ENCODE measurements around the gene DIS3L2. TPM values are rescaled to one million over a fixed set of nuclear protein-coding genes. Genes with fewer than 3 reads are reported as not detected.

Gene DIS3L2
- total RNA-seq, 4 donors from 2014 or later, result 18.7 to 30.9 (median 26.1) TPM

DNA sequence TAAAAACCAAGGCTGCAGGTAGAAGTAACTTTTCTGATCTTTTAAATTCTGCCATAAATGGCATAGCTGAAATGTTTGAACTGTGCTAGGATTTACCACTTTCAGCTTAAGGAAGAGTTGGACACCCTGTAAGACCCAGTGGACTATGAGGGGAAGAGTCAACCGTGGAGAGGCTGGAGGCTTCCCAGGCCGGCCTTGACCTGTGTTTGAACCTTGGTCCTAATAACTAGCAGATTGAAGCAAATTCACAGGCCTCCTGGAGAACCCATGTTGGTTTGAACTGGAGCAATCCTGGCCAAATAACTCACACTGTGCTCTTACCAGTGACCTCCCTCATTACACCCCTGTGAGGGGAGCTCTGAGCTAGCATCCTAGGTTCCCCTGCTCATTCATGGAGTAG lies 329.8 kb downstream of the DIS3L2 start:
- TF ChIP-seq, protein P1, sequence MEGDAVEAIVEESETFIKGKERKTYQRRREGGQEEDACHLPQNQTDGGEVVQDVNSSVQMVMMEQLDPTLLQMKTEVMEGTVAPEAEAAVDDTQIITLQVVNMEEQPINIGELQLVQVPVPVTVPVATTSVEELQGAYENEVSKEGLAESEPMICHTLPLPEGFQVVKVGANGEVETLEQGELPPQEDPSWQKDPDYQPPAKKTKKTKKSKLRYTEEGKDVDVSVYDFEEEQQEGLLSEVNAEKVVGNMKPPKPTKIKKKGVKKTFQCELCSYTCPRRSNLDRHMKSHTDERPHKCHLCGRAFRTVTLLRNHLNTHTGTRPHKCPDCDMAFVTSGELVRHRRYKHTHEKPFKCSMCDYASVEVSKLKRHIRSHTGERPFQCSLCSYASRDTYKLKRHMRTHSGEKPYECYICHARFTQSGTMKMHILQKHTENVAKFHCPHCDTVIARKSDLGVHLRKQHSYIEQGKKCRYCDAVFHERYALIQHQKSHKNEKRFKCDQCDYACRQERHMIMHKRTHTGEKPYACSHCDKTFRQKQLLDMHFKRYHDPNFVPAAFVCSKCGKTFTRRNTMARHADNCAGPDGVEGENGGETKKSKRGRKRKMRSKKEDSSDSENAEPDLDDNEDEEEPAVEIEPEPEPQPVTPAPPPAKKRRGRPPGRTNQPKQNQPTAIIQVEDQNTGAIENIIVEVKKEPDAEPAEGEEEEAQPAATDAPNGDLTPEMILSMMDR (IDR thresholded peaks at IDR 0.05; ENCODE audit: low read depth), result no peak

DNA sequence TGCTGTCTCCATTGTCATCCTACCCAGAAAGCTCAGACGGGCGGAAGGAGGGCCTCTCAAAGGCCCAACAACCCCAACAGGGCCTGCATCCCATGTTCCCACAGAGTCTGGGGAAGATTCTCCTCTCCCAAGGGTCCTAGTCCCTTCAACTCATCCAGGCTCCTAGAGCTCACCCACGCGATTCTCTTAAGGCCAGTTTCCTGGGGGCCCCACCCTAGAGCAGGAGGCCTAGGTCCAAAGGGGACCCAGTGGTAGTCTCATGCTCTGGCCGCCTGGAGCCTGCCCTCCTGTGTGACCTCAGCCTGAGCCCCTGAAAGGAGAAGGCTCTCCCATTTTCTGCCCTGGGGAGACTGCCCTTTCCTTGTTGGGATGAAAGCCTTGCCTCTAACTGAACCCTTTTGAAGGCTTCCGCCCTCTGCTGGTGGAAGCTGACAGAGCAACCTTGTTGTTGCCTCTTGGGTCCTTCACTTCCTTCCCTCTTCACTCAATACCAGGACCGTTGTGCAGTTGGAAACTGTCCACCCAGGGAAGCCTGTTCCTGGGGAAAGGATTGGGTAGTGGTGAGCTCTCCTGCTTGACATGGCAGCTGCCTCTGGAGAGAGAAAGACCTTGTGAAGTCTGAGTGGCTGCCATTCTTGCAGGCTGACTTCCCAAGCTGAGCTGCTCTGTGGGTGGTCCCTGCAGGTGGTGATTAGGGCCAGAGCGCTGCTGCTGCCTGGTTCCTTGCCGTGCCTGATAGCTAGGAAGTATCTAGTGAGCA lies 331.1 kb downstream of the DIS3L2 start:
- TF ChIP-seq, protein P1 (IDR thresholded peaks at IDR 0.05; ENCODE audit: low read depth), result no peak

DNA sequence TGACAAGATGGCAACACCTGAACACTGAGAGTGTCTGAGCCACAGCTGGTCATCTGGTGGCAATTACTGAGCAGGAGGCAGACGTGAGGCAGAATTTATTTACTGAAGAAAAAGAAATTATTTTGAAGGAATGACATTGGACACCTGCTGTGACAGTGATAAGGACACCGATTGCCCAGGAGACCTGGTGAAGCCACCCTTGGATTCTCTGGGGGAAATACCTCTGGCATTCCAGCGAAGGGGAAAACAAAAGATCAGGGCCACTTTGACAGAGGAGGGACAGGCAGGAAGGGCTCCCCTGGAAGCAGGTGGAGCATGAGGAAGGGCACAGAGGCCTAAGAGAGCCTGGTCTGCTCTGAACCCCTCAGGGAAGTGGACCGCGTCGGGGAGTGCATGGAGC lies 331.7 kb downstream of the DIS3L2 start:
- TF ChIP-seq, protein P1 (IDR thresholded peaks at IDR 0.05; ENCODE audit: low read depth), result no peak

DNA sequence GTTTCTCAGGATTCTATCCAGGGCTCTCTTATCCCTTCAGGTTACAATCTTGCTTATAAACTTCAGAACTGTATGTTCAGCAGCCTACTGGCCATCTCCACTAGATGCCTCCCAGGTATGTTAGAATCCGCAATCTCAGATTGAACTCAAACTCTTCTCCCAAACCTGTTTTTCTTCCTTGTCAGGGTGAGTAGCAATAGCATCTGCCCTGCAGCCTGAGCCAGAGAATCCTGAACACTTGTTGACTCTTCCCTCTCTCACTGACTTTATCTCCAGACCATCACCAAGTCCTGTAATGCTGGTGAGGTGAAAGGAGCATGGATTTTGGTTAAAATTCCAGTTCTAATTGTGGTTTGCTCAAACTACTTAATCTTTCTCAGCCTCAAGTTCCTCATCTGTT lies 334.5 kb downstream of the DIS3L2 start:
- TF ChIP-seq, protein P1 (IDR thresholded peaks at IDR 0.05; ENCODE audit: low read depth), result no peak

DNA sequence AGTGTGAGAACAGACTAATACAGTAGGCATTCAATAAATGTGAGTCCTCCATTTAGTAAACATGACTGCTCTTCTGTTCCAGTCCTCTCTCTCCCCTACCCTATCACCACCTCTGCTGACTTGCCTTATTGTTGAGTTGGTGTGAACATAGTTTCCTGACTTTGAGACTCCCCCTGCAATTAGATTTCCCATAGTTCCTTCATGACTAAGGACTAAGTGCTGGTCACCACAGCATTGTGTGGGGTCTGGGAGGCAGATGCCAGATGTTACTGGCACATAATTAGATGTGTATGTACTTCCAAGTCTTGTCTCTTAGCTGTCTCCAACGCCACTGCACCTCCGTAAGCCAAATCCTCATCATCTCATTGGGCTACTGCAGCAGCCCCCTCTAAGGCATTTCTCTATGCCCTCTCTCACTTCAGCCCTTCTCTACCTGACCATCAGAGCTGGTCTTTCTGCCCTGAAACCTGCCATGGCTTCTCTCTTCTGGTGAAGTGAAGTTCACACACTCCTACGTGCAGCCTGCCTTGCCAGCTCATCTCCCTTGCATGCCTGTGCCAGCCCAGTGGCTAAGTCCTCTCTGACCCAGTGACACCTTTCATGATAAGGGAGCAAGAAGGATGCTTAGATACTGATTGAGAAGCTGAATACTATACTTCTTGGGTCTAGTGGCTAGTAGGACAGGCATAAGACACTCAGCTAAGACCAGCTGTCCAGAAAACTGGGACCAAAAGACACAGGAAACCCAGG lies 335.4 kb downstream of the DIS3L2 start:
- TF ChIP-seq, protein P1 (IDR thresholded peaks at IDR 0.05; ENCODE audit: low read depth), result no peak

DNA sequence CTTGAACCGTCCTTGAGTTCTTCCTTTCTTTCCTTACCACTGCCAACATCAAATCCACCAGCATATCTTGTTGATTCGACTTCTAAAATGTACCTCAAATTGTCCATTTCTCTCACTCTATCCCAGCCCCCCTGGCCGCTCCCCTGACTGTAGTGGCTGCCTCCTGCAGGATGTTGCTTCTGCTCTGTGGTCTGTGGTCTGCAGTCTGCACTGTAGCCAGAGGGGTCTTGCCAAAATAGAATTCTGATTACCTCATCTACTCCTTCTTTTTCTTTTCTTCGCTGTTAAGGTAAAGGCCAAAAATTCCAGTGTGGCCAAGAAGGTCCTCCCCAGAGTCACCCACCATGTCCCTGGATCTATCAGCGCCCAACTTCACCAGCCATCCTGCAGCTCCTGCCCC lies 337.6 kb downstream of the DIS3L2 start:
- TF ChIP-seq, protein P1 (IDR thresholded peaks at IDR 0.05; ENCODE audit: low read depth), result no peak

DNA sequence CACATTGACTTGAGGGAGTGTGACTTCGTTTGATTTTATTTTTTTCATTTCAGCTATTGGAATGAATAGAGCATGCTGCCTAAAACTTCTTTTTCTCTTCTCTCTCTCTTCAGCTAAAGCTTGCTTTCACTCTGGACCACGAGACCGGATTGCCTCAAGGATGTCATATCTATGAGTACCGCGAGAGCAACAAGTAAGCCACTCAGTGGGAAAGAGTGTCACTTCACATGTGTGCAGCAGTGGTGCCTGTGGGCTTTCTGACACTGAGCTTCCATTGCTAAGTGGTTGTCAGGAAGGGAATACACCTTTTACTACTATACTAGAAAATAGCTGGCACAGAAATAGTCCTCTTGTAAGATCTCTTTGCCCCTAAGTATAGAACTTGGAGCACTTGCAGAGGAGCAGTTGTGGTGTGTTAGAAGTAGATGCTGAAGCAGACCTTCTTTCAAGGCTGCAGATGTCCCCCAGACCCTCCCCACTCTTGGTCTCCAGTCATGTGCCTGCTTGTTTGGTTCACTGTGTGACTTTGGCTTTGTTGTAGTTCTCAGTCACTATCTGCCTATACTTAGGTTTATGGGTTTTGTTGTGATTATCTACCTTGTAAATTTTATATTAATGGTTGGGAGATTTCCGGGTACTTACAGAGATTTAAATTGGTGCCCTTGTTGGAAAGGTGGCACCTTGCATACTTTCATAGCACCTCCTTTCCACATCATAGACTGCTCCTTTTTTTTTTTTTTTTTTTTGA lies 338.6 kb downstream of the DIS3L2 start:
- TF ChIP-seq, protein P1 (IDR thresholded peaks at IDR 0.05; ENCODE audit: low read depth), result no peak

Data from subcutaneous adipose tissue (tissue), 4 donors.